Hippocampal formation (tissue), 2 donors: ENCODE measurements around the gene IER2.

ENCODE experiments used
- DNase-seq, 2 donors: peaks; one replicate each; lab custom pipeline; 2025; lab: John Stamatoyannopoulos, UW

The IER2 gene

GRCh38 chr19:13118424-13119193 lies 31.6 kb upstream of the IER2 start:
- no peak for DNase-seq

- DNase-seq, result no peak
Measured at GRCh38 chr19:13119627-13120026, 30.6 kb upstream of the IER2 start.

DNA sequence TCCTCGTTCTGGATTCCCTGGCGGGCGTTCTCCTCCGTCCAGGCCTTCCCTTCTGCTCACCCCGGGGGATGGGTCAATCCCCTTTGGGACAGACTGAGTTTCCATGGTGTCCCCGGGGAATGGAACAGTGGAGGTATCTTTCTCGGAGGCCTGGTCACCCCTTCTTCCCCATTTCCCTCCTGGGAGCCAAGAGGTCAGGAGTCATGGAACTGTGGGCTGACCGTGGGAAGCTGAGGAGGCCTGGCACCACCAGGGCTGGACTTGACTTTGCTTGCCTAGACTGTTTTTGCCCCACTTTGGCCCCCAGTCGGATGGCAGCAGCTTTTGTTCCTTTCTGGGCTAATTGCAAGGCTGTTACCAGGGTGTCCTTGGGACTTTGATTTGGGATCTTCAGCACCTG lies 30.2 kb upstream of the IER2 start:
- DNase-seq, result no peak

GRCh38 chr19:13120817-13121216 lies 29.4 kb upstream of the IER2 start:
- no peak for DNase-seq

GRCh38 chr19:13121551-13122274 lies 28.5 kb upstream of the IER2 start:
- no peak for DNase-seq

DNA sequence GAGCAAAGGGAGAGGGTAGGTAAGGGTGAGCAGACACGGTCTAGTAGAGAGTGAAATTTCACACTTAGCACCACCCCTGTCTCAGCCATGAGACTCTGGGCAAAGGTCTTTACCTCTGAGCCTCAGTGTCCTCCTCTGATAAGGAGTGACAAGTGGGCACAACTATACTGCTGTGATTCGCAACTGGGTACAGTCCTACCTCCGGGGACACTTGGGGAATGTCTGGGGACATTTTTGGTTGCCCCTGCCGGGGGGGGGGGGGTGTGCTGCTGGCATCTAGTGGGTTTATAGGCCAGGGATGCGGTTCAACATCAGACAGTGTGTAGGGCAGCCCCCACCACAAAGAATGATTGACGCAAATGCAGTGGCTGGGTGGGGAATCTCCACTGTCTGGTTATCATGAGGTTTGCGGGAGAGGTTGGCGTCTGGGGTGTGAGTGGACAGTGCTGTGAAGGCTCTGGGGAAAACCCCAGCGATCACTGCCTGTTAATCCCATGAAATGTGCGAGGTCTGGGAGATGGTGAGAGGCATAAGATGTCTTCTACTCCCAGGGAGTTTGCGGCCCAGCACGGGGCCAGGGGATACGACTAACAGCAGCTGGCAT lies 27.8 kb upstream of the IER2 start:
- no peak for DNase-seq

DNA sequence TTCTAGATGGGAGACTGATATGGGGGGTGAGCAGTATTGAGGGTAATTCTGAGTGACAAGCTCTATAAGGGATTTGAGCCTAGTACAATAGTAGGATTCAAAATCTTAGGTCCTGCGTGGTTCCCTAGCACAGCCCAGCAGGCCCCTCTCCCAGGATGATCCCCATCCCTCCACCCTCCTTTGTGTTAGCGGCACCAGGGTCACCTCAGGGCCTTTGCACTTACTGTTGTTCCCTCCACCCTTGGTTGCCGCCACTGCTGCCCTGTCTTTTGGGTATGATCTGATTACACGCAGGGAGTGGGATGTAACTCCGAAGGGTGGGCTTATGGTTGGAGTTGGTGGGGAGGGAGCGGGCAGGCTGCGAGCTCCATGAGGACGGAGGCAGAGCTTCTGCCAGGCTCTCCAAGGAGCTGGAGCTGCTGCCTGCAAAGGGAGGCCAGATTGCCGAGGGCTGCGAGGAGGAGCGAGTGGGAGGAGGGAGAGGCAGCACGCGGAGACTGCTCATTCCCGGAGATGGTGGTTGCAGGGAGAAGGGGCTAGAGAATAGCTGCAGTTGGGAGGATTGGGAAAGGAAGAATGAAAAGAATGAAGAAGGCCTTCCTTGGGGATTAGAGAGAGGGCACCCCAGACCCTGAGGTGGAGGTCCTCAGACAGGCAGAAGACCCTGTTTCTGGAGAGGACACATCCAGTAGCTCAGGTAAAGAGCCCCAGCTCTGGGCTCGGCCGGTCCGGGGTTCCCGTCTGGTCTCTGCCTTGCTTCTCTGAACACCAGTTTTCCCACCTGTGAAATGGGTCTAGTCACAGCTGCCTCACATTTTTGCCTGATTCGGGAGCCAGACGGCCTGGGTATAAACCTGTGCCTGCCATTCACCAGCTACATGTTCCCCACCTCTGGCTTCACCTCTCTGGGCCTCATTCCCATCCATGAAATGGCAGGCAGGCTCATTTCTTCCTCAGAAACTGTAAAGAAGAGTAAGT lies 26.9 kb upstream of the IER2 start:
- DNase-seq, result no peak

- DNase-seq, result no peak
Measured at GRCh38 chr19:13127051-13127450, 23.2 kb upstream of the IER2 start.

DNA sequence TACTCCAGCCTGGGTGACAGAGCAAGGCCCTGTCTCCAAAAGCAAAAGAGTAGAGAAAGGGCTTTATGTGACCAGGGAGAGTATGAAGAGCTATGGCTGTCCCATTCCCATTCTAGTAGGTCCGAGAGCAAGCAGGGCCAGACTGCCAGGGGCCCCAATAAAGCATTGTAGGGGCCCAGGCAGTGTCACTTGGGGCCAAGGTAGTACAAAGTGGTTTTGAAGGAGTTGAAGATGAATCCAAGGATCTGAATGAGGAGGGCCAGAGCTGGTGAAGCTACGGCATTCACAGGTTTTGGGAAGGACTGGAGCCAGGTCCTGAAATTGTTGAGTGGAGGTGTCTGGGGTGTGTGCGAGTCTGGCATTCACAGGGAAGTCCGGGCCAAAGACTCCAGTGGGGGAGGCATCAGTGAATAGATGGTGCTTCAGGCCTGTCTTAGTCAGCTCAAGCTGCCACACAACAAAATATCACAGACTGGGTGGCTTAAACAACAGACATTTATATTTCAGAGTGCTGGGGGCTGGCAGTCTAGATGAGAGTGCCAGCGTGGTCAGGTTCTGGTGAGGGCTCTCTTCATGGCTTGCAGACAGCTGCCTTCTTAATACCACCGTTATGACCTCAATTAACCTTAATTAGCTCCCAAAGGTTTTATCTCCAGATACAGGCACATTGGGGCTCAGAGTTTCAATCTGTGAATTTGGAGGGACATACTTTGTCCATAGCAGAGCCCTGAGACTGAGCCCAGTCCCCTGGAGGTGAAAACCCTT lies 22.2 kb upstream of the IER2 start:
- DNase-seq, result no peak

- DNase-seq, result no peak
Measured at GRCh38 chr19:13128583-13128982, 21.6 kb upstream of the IER2 start.

- DNase-seq, result no peak
Measured at GRCh38 chr19:13129384-13129783, 20.8 kb upstream of the IER2 start.

DNA sequence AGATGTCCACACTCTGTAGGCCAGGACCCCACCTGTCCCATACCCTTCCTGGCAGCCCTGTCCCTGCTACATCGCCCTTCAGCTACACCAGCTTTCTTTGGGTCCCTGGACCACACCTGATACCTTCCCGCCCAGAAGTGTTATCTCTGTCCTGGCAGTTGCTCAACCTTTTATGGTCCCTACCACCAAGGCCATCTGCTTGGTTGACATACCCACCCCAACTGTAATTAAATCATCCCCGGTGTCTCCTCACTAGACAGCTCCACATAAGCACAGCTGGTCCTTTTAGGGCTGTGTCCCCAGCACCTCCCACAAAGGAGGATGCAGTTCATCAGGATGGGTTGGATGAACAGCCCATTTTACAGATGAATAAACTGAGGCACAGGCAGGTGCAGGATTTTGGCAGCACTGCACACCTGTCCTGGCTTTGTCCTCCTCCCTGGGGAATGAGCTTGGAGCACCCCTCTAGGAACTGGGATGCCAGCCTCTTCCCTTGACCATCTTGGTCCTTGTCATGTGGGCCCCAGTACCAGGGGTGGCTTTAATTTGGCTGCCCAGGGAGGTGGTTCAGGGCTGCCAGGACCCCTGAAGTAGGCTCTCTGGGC lies 19.2 kb upstream of the IER2 start:
- no peak for DNase-seq

DNA sequence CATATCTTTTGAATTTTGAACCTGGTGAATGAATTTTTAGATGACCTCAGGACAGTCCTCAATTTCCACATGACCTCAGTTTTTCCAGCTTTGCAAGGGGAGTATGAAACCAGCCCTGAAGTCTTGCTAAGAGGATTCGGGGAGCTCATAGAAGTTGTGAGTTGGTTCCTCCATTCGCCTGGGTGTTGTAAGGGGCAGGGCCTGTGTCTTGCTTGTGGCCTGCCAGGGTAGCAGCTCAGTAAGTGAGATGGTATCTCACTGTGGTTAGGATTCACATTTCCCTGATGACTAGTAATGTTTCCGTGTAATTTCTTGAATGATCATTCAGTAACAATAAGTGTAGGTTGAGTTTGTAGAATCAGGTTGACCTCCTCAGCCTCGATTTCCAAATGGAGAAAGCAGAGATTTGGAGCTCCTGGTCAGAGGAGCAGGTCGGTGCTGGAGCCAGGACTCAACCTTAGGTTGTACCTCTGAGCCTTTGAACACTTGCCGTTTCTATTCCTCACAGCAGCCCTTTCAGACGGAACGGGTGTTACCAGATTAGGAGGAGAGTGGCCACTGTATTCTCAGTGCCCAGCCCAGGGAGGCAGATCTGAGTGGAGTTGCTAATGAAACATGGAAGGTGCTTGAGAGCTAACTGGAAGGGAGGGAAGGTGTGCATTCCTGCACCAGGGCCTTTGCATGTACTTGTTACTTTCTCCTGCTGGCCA lies 17.6 kb upstream of the IER2 start:
- no peak for DNase-seq

DNA sequence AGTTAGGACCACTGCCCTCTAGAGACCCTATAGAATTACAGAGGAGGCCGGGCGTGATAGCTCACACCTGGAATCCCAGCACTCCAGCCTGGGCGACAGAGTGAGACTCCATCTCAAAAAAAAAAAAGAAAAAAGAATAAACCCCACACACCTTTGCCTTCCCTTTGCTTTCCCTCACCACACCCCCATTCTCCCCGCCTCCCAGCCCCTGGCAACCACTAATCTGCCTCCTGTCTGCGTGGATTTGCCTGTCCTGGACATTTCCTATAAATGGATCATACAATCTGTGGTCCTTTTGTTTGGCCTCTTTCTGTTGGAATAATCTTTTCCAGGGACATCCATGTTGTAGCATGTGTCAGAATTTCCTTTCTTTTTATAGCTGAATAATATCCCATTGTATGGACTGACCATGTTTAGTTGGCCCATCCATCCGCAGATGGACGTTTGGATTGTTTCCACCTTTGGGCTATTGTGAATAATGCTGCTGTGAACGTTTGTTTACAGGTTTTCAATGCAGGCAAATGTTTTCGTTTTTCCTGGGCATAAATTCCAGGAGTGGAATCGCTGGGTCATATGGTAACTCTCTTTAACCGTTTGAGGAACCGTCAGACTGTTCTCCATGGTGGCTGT lies 16.9 kb upstream of the IER2 start:
- DNase-seq, result no peak

- no peak for DNase-seq
Measured at GRCh38 chr19:13134626-13135025, 15.6 kb upstream of the IER2 start.

DNA sequence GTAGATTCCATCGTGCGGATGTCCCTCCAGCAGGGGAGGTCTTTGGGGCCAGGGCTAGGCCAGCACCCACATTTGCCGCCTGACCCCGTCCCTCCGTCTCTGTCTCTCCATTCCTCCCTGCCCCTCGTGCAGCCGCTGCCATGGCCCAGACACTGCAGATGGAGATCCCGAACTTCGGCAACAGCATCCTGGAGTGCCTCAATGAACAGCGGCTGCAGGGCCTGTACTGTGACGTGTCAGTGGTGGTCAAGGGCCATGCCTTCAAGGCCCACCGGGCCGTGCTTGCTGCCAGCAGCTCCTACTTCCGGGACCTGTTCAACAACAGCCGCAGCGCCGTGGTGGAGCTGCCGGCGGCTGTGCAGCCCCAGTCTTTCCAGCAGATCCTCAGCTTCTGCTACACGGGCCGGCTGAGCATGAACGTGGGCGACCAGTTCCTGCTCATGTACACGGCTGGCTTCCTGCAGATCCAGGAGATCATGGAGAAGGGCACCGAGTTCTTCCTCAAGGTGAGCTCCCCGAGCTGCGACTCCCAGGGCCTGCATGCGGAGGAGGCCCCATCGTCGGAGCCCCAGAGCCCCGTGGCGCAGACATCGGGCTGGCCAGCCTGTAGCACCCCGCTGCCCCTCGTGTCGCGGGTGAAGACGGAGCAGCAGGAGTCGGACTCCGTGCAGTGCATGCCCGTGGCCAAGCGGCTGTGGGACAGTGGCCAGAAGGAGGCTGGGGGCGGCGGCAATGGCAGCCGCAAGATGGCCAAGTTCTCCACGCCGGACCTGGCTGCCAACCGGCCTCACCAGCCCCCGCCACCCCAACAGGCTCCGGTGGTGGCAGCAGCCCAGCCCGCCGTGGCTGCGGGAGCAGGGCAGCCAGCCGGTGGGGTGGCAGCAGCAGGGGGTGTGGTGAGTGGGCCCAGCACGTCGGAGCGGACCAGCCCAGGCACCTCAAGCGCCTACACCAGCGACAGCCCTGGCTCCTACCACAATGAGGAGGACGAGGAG lies 14.8 kb upstream of the IER2 start:
- no peak for DNase-seq

GRCh38 chr19:13137290-13137794 lies 12.9 kb upstream of the IER2 start:
- DNase-seq, result no peak
